ENCODE measurements around the gene EVA1C. TPM values are rescaled to one million over a fixed set of nuclear protein-coding genes. Genes with fewer than 3 reads are reported as not detected.
"Not testable (repeated sequence)": the region's sequence is repeated elsewhere in the genome, so short reads cannot be mapped to it uniquely, and the experiment has no call there.

The EVA1C gene
- total RNA-seq, 5 donors from 2014 or later (not counting 1 experiment from before 2014, with no cell fraction given): 9.7 to 22.1 (median 18.0) TPM

DNA sequence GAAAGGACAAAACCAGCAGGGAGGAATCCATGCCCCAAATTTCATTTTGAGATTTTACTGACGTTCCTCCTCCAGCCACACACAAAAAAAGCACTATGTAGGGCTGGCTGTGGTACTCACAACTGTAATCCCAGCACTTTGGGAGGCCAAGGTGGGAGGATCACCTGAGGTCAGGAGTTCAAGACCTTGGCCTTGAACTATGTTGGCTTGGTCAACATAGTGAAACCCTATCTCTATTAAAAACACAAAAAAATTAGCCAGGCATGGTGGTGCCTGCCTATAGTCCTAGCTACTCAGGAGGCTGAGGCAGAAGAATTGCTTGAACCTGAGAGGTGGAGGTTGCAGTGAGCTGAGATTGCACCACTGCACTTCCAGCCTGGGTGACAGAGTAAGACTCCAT is 43.5 kb upstream of the EVA1C start:
- POLR2A ChIA-PET; H3K4me3 ChIP-seq (ENCODE audit: control insufficient read depth in 1 of 2, extremely low read depth in 1 of 2, low read length in 1 of 2); H3K9me3 ChIP-seq; H3K27ac ChIP-seq (ENCODE audit: low read length); CTCF ChIA-PET; H3K27me3 Mint-ChIP-seq; ATAC-seq (replicated peaks in 1 of 4); H3K9me3 Mint-ChIP-seq; H3K27me3 ChIP-seq (replicated peaks in 1 of 2; ENCODE audit: control insufficient read depth in 2 of 2, extremely low read depth in 1 of 2, insufficient read depth in 2 of 2, low read length in 1 of 2); DNase-seq; H3K4me1 Mint-ChIP-seq; H3K4me1 ChIP-seq (ENCODE audit: control insufficient read depth in 1 of 2, extremely low read depth in 1 of 2, insufficient read depth in 2 of 2, low read length in 2 of 2); H3K4me3 Mint-ChIP-seq; H3K27ac Mint-ChIP-seq: not testable (repeated sequence)
- H3K36me3 Mint-ChIP-seq: peaks cover 59% of the 10 kb centered on the region
- H3K36me3 ChIP-seq (ENCODE audit: control insufficient read depth in 2 of 2, extremely low read depth in 1 of 2, insufficient read depth in 1 of 2, low read length in 1 of 2): peaks cover 25 to 78% of the 10 kb centered on the region in 2 donors
- WGBS (ENCODE audit: insufficient coverage): no CpG with 5 or more reads among the region's 1 CpG

DNA sequence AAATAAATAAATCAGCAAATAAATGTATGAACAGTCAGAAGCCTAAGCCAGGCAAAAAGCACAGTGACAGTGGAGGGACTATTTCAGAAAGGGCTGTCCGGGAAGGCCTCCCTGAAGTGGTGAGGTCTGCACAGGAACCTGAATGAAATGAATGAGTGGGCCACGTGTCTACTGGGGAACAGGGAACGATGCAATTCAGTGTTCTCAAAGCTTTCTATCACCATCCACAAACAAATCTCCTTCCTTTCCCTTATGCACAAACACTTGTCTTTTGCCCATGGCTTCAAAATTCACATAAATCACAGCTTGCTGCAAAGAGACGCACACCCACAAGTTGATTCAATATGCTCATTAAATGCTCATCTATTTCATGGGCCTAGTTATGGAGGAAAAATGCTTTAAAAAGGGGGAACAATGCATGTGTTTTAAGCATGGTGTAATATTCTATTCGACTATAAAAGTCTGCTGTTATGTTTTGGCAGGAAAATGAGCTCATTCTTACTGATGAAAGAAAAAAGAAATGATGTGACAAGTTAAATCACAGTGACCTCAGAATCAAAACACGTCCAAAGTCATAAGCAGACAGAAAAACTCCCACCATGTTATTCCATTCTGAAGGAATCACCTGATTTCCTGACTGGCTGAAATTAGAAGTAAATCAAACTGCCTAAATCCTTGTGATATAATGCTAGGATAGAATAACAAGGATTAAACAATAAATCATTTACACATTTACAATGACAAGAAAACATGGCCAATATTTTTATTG is 41.3 kb upstream of the EVA1C start:
- ATAC-seq (replicated peaks in 1 of 4) (no peak), DNase-seq (no peak)
- no peaks in the 10 kb centered on the region for H3K27me3 Mint-ChIP-seq
- no peak overlapping the region for H3K27ac Mint-ChIP-seq
- Histone ChIP-seq H3K27ac (ENCODE audit: low read length) (no peak overlapping the region), H3K36me3 (ENCODE audit: control insufficient read depth in 2 of 2, extremely low read depth in 1 of 2, insufficient read depth in 1 of 2, low read length in 1 of 2) (peaks cover 15 to 71% of the 10 kb centered on the region in 2 donors), H3K9me3 (no peaks in the 10 kb centered on the region), H3K27me3 (replicated peaks in 1 of 2; ENCODE audit: control insufficient read depth in 2 of 2, extremely low read depth in 1 of 2, insufficient read depth in 2 of 2, low read length in 1 of 2) (no peaks in the 10 kb centered on the region), H3K4me3 (ENCODE audit: control insufficient read depth in 1 of 2, extremely low read depth in 1 of 2, low read length in 1 of 2) (no peak overlapping the region), H3K4me1 (ENCODE audit: control insufficient read depth in 1 of 2, extremely low read depth in 1 of 2, insufficient read depth in 2 of 2, low read length in 2 of 2) (no peaks in the 10 kb centered on the region)
- H3K9me3 Mint-ChIP-seq: no peaks in the 10 kb centered on the region
- H3K4me3 Mint-ChIP-seq: no peak overlapping the region
- H3K4me1 Mint-ChIP-seq: no peaks in the 10 kb centered on the region
- H3K36me3 Mint-ChIP-seq: peaks cover 58% of the 10 kb centered on the region
- 93% methylated on average over 2 of the region's 6 CpGs for WGBS (ENCODE audit: insufficient coverage)
- ChIA-PET CTCF (interaction anchor here in 1 of 2 donors (0.6 kb wide), 1 partner anchor 654 kb away, joined by 3 read pairs; no protein-coding TSS in a partner anchor), POLR2A (no interaction called here)

DNA sequence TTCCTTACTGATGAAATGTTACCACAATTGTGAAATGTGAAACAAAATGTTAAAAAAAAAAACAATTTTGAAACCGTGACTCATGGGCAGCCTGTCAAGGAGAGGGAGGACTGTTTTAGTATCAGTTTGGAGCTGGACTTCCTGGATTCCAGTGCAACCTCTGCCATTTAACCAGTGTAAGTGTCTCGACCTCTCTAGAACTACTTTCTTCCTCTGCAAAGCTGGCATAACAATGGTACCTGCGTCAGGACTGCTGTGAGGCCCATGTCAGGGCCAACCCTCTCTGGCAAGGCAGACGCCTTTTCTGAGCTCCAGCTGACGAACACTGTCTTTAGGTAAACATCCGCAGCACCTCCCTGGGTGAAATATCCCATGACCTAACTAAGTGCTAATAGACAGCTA is 40.6 kb upstream of the EVA1C start:
- Histone ChIP-seq H3K4me1 (ENCODE audit: control insufficient read depth in 1 of 2, extremely low read depth in 1 of 2, insufficient read depth in 2 of 2, low read length in 2 of 2) (no peaks in the 10 kb centered on the region), H3K36me3 (ENCODE audit: control insufficient read depth in 2 of 2, extremely low read depth in 1 of 2, insufficient read depth in 1 of 2, low read length in 1 of 2) (peaks cover 14 to 69% of the 10 kb centered on the region in 2 donors), H3K4me3 (ENCODE audit: control insufficient read depth in 1 of 2, extremely low read depth in 1 of 2, low read length in 1 of 2) (no peak overlapping the region), H3K9me3 (no peaks in the 10 kb centered on the region), H3K27ac (ENCODE audit: low read length) (no peak overlapping the region), H3K27me3 (replicated peaks in 1 of 2; ENCODE audit: control insufficient read depth in 2 of 2, extremely low read depth in 1 of 2, insufficient read depth in 2 of 2, low read length in 1 of 2) (no peaks in the 10 kb centered on the region)
- H3K27ac Mint-ChIP-seq: no peak overlapping the region
- DNase-seq: no peak
- ChIA-PET CTCF (interaction anchor here in 1 of 2 donors (1.1 kb wide), 1 partner anchor 227 kb away, joined by 3 read pairs; no protein-coding TSS in a partner anchor), POLR2A (no interaction called here)
- no peaks in the 10 kb centered on the region for H3K27me3 Mint-ChIP-seq
- WGBS (ENCODE audit: insufficient coverage): 81% methylated on average over 4 of the region's 6 CpGs
- ATAC-seq (replicated peaks in 1 of 4): no peak
- no peaks in the 10 kb centered on the region for H3K4me1 Mint-ChIP-seq
- H3K9me3 Mint-ChIP-seq: no peaks in the 10 kb centered on the region
- no peak overlapping the region for H3K4me3 Mint-ChIP-seq
- peaks cover 57% of the 10 kb centered on the region for H3K36me3 Mint-ChIP-seq

DNA sequence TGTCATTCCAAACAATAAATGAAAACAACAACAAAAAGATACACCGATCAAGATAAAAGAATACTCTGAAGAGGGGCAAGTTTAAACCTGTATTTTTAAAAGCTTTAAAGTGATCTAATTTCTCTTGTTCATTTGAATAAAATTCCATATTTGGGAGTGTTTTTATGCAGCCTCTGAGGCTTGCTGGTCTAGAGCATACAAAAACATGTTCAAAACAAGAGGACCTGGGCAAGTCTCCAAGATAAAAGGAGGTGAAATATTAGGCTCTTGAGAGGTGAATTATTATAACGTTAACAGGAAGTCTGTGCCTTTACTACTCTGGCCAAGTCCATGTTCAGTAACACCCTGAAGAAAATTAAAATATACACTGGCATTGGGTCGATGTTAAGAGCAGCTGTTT is 39.8 kb upstream of the EVA1C start:
- peaks cover 19 to 68% of the 10 kb centered on the region in 2 donors for H3K36me3 ChIP-seq (ENCODE audit: control insufficient read depth in 2 of 2, extremely low read depth in 1 of 2, insufficient read depth in 1 of 2, low read length in 1 of 2)
- DNase-seq (no peak), ATAC-seq (replicated peaks in 1 of 4) (no peak)
- ChIA-PET CTCF (interaction anchor here in 1 of 2 donors (1.1 kb wide), 1 partner anchor 227 kb away, joined by 3 read pairs; no protein-coding TSS in a partner anchor), POLR2A (no interaction called here)
- WGBS (ENCODE audit: insufficient coverage): no CpG with 5 or more reads among the region's 3 CpGs
- peaks cover 56% of the 10 kb centered on the region for H3K36me3 Mint-ChIP-seq
- H3K27ac Mint-ChIP-seq: no peak overlapping the region
- H3K4me3 ChIP-seq (ENCODE audit: control insufficient read depth in 1 of 2, extremely low read depth in 1 of 2, low read length in 1 of 2): no peak overlapping the region
- no peak overlapping the region for H3K27ac ChIP-seq (ENCODE audit: low read length)
- H3K9me3 ChIP-seq: no peaks in the 10 kb centered on the region
- H3K27me3 Mint-ChIP-seq: no peaks in the 10 kb centered on the region
- H3K9me3 Mint-ChIP-seq: no peaks in the 10 kb centered on the region
- no peaks in the 10 kb centered on the region for H3K4me1 ChIP-seq (ENCODE audit: control insufficient read depth in 1 of 2, extremely low read depth in 1 of 2, insufficient read depth in 2 of 2, low read length in 2 of 2)
- H3K27me3 ChIP-seq (replicated peaks in 1 of 2; ENCODE audit: control insufficient read depth in 2 of 2, extremely low read depth in 1 of 2, insufficient read depth in 2 of 2, low read length in 1 of 2): no peaks in the 10 kb centered on the region
- H3K4me3 Mint-ChIP-seq: no peak overlapping the region
- no peaks in the 10 kb centered on the region for H3K4me1 Mint-ChIP-seq

DNA sequence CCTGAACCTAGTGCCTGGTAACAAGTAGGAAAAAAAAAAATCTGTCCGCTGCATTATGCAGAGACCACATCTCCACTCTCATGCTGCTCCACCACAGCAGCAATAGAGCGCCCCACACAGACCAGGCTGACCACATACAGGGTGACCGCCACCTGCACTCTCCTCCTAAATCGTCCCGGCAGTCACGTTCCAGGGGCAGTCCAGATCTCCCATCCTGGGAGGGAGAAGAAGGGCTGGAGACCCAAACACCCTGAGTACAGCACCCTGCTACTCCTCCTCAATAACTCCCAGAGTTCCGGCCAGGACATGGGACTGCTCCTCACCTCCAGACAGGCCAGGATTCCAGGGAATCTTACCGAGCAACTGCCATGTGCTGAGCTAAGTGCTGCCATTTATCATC is 35.0 kb upstream of the EVA1C start:
- no peaks in the 10 kb centered on the region for H3K4me1 ChIP-seq (ENCODE audit: control insufficient read depth in 1 of 2, extremely low read depth in 1 of 2, insufficient read depth in 2 of 2, low read length in 2 of 2)
- H3K27me3 Mint-ChIP-seq: no peaks in the 10 kb centered on the region
- WGBS (ENCODE audit: insufficient coverage): 86% methylated on average over 2 of the region's 8 CpGs
- H3K27me3 ChIP-seq (replicated peaks in 1 of 2; ENCODE audit: control insufficient read depth in 2 of 2, extremely low read depth in 1 of 2, insufficient read depth in 2 of 2, low read length in 1 of 2): no peaks in the 10 kb centered on the region
- H3K36me3 ChIP-seq (ENCODE audit: control insufficient read depth in 2 of 2, extremely low read depth in 1 of 2, insufficient read depth in 1 of 2, low read length in 1 of 2): peaks cover 6 to 67% of the 10 kb centered on the region in 2 donors
- H3K4me3 Mint-ChIP-seq: no peak overlapping the region
- no peaks in the 10 kb centered on the region for H3K9me3 Mint-ChIP-seq
- ChIA-PET POLR2A (no interaction called here), CTCF (no interaction called here)
- no peak for DNase-seq
- H3K36me3 Mint-ChIP-seq: peaks cover 67% of the 10 kb centered on the region
- no peak overlapping the region for H3K4me3 ChIP-seq (ENCODE audit: control insufficient read depth in 1 of 2, extremely low read depth in 1 of 2, low read length in 1 of 2)
- H3K4me1 Mint-ChIP-seq: no peaks in the 10 kb centered on the region
- ATAC-seq (replicated peaks in 1 of 4): no peak
- H3K27ac Mint-ChIP-seq: no peak overlapping the region
- no peak overlapping the region for H3K27ac ChIP-seq (ENCODE audit: low read length)
- no peaks in the 10 kb centered on the region for H3K9me3 ChIP-seq

DNA sequence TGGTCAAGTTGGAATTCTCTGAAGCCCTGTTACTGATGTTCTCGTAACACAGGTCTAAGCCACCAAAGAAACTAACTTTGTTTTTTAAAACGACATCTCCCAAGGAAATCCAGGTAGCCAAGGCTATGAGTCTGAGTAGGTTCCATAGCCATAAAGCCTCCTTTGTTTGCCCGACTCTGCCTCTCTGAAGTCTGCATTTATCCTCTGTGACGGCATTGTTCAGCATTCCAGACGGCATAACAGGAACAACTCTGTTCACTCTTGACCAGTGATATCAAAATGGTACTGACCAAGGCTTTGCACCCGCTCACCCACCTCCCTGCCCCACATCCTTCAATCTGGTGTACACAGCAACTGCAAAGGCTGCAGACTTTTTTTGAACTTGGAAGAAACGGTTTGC is 34.5 kb upstream of the EVA1C start:
- no peaks in the 10 kb centered on the region for H3K27me3 ChIP-seq (replicated peaks in 1 of 2; ENCODE audit: control insufficient read depth in 2 of 2, extremely low read depth in 1 of 2, insufficient read depth in 2 of 2, low read length in 1 of 2)
- no peaks in the 10 kb centered on the region for H3K4me1 ChIP-seq (ENCODE audit: control insufficient read depth in 1 of 2, extremely low read depth in 1 of 2, insufficient read depth in 2 of 2, low read length in 2 of 2)
- H3K27ac Mint-ChIP-seq: no peak overlapping the region
- POLR2A ChIA-PET: no interaction called here
- CTCF ChIA-PET: no interaction called here
- H3K4me3 ChIP-seq (ENCODE audit: control insufficient read depth in 1 of 2, extremely low read depth in 1 of 2, low read length in 1 of 2): no peak overlapping the region
- H3K9me3 Mint-ChIP-seq: no peaks in the 10 kb centered on the region
- 81% methylated on average over 6 of the region's 7 CpGs for WGBS (ENCODE audit: insufficient coverage)
- no peaks in the 10 kb centered on the region for H3K9me3 ChIP-seq
- H3K27me3 Mint-ChIP-seq: no peaks in the 10 kb centered on the region
- H3K27ac ChIP-seq (ENCODE audit: low read length): no peak overlapping the region
- ATAC-seq (replicated peaks in 1 of 4) (no peak), DNase-seq (no peak)
- H3K4me1 Mint-ChIP-seq: no peaks in the 10 kb centered on the region
- peaks cover 6 to 66% of the 10 kb centered on the region in 2 donors for H3K36me3 ChIP-seq (ENCODE audit: control insufficient read depth in 2 of 2, extremely low read depth in 1 of 2, insufficient read depth in 1 of 2, low read length in 1 of 2)
- no peak overlapping the region for H3K4me3 Mint-ChIP-seq
- peaks cover 67% of the 10 kb centered on the region for H3K36me3 Mint-ChIP-seq
